Mesenchymal stem cell (in vitro differentiated cells and primary cell): Measurements from ENCODE around the gene XRCC5.
A peak's percentile ranks its signal among the peaks of the same experiment; 100 is the strongest.

Experiments
- DNase-seq: peaks from one replicate; pipeline ENCODE4 v3.0.0-alpha.2; 2013
- H2AFZ ChIP-seq: one replicate; pipeline ENCODE4 v1.6.1; 2013; ENCODE audit warnings: low read depth, mild to moderate bottlenecking, control low read depth, inconsistent platforms, low read length, moderate library complexity
- H2AK5ac ChIP-seq: 2 replicates; pipeline ENCODE4 v1.6.1; 2013; ENCODE audit warnings: low read length, moderate library complexity, mild to moderate bottlenecking, inconsistent platforms; ENCODE audit not compliant: severe bottlenecking
- H2BK120ac ChIP-seq: one replicate; pipeline ENCODE4 v1.6.1; 2013; ENCODE audit warnings: low read depth, mild to moderate bottlenecking, inconsistent platforms, low read length, moderate library complexity
- H2BK12ac ChIP-seq, 2 experiments: one replicate each; pipeline ENCODE4 v1.6.1; 2013; ENCODE audit warnings: inconsistent platforms in 2 of 2, low read length in 2 of 2, mild to moderate bottlenecking in 2 of 2, moderate library complexity in 2 of 2, control low read depth in 1 of 2
- H2BK15ac ChIP-seq: one replicate; pipeline ENCODE4 v1.6.1; 2013; ENCODE audit warnings: mild to moderate bottlenecking, low read depth, inconsistent platforms; ENCODE audit not compliant: poor library complexity, severe bottlenecking
- H2BK5ac ChIP-seq: 2 replicates; pipeline ENCODE4 v1.6.1; 2013; ENCODE audit warnings: low read depth, mild to moderate bottlenecking, low read length, control low read depth, inconsistent platforms; ENCODE audit not compliant: poor library complexity, severe bottlenecking
- H3K14ac ChIP-seq, 2 experiments: one replicate each; pipeline ENCODE4 v1.6.1; 2013; ENCODE audit warnings: inconsistent platforms in 2 of 2, low read length in 2 of 2, control low read depth in 1 of 2, mild to moderate bottlenecking in 1 of 2, moderate library complexity in 1 of 2
- H3K18ac ChIP-seq, 2 experiments: one replicate each; pipeline ENCODE4 v1.6.1; 2013; ENCODE audit warnings: inconsistent platforms in 2 of 2, low read length in 2 of 2, control low read depth in 1 of 2, low read depth in 1 of 2, mild to moderate bottlenecking in 1 of 2
- H3K23ac ChIP-seq, 2 experiments: one replicate each; pipeline ENCODE4 v1.6.1; 2013; ENCODE audit warnings: inconsistent platforms in 2 of 2, low read length in 2 of 2, mild to moderate bottlenecking in 2 of 2, moderate library complexity in 2 of 2, control low read depth in 1 of 2
- H3K27ac ChIP-seq: 2 replicates; pipeline ENCODE4 v1.5.1; 2013; ENCODE audit warnings: mild to moderate bottlenecking, moderate library complexity, low read length, control low read depth, inconsistent platforms; ENCODE audit not compliant: poor library complexity, severe bottlenecking
- H3K27me3 ChIP-seq, 2 experiments: 2 replicates each; pipeline versions ENCODE4 v1.6.1 to v1.7.0; 2013; ENCODE audit warnings: low read length in 2 of 2, mild to moderate bottlenecking in 2 of 2, moderate library complexity in 2 of 2, control low read depth in 1 of 2, inconsistent platforms in 1 of 2; ENCODE audit not compliant: control insufficient read depth in 1 of 2, insufficient read depth in 1 of 2
- H3K36me3 ChIP-seq, 2 experiments: 2 replicates each; pipeline versions ENCODE4 v1.6.1 to v1.7.0; 2013; ENCODE audit warnings: low read length in 2 of 2, control low read depth in 1 of 2, inconsistent platforms in 1 of 2, low read depth in 1 of 2, mild to moderate bottlenecking in 1 of 2; ENCODE audit not compliant: insufficient read depth in 2 of 2, control insufficient read depth in 1 of 2
- H3K4ac ChIP-seq, 2 experiments: one replicate each; pipeline ENCODE4 v1.6.1; 2013; ENCODE audit warnings: inconsistent platforms in 2 of 2, low read length in 2 of 2, mild to moderate bottlenecking in 2 of 2, moderate library complexity in 2 of 2, control low read depth in 1 of 2, low read depth in 1 of 2
- H3K4me1 ChIP-seq: 2 replicates; pipeline ENCODE4 v1.6.1; 2013; ENCODE audit warnings: low read depth, low read length, control low read depth; ENCODE audit not compliant: control insufficient read depth, insufficient read depth
- H3K4me2 ChIP-seq: 2 replicates; pipeline ENCODE4 v1.6.1; 2013; ENCODE audit warnings: low read length, mild to moderate bottlenecking, inconsistent platforms; ENCODE audit not compliant: poor library complexity, severe bottlenecking
- H3K4me3 ChIP-seq, 2 experiments: 2 replicates each; pipeline versions ENCODE4 v1.5.1 to v1.7.0; 2013; ENCODE audit warnings: low read length in 2 of 2, mild to moderate bottlenecking in 2 of 2, control low read depth in 1 of 2, low read depth in 1 of 2; ENCODE audit not compliant: insufficient read depth in 1 of 2
- H3K79me1 ChIP-seq: replicated peaks from 2 replicates; pipeline ENCODE4 v1.6.1; 2013; ENCODE audit warnings: mild to moderate bottlenecking, control low read depth, low read length, inconsistent platforms; ENCODE audit not compliant: poor library complexity, severe bottlenecking
- H3K9ac ChIP-seq: 2 replicates; pipeline ENCODE4 v1.7.0; 2013; ENCODE audit warnings: mild to moderate bottlenecking, low read length, moderate library complexity
- H3K9me3 ChIP-seq: 2 replicates; pipeline ENCODE4 v1.7.0; 2013; ENCODE audit warnings: mild to moderate bottlenecking, low read length; ENCODE audit not compliant: control insufficient read depth
- H4K8ac ChIP-seq: one replicate; pipeline ENCODE4 v1.6.1; 2013; ENCODE audit warnings: inconsistent platforms, mild to moderate bottlenecking, low read length, moderate library complexity
- H4K91ac ChIP-seq: one replicate; pipeline ENCODE4 v1.6.1; 2013; ENCODE audit warnings: mild to moderate bottlenecking, low read length, inconsistent platforms
- WGBS: methylation state at CpG from one replicate; pipeline ENCODE4 v1.1.7; 2013; ENCODE audit warnings: mixed read lengths; 5-methylcytosine and 5-hydroxymethylcytosine counted together

Gene XRCC5

DNA sequence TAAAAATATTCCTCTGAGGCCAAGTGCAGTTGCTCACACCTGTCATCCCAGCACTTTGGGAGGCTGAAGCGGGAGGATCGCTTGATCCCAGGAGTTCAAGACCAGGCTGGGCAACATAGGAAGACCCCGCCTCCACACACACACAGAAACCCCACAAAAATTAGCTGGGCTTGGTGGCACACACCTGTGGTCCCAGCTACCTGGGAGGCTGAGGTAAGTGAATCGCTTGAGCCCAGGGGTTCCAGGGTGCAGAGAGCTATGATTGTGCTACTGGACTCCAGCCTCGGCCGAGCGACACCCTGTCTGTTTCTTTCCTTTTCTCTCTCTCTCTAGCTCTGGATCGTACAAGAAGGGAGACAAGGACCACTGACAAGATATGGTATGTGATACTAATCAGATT, 1.8 kb upstream of the XRCC5 start:
- 83% methylated on average over 8 of the region's 8 CpGs for WGBS
- no peak overlapping the region for H2BK12ac ChIP-seq
- H2BK15ac ChIP-seq = no peak overlapping the region
- H3K27me3 ChIP-seq = peaks cover 0 to 3% of the 10 kb centered on the region in 2 experiments
- no peak overlapping the region for H3K14ac ChIP-seq
- H3K4ac ChIP-seq = peak overlapping the region in 1 of 2 experiments; percentile 17
- no peak overlapping the region for H2BK120ac ChIP-seq
- no peaks in the 10 kb centered on the region for H3K9me3 ChIP-seq
- no peaks in the 10 kb centered on the region for H3K79me1 ChIP-seq
- no peak for DNase-seq
- H3K18ac ChIP-seq = no peak overlapping the region
- H3K4me1 ChIP-seq = peaks cover 4% of the 10 kb centered on the region
- H4K8ac ChIP-seq = peak overlapping the region; percentile 29
- peak overlapping the region; percentile 43 for H3K4me2 ChIP-seq
- H4K91ac ChIP-seq = no peak overlapping the region
- H3K4me3 ChIP-seq = peak overlapping the region in 1 of 2 experiments; percentile 35
- H3K27ac ChIP-seq = no peak overlapping the region
- H2AFZ ChIP-seq = no peak overlapping the region
- no peak overlapping the region for H3K23ac ChIP-seq
- H2BK5ac ChIP-seq = no peak overlapping the region
- H3K36me3 ChIP-seq = peaks cover 0 to 20% of the 10 kb centered on the region in 2 experiments
- peak overlapping the region; percentile 98 for H3K9ac ChIP-seq
- no peak overlapping the region for H2AK5ac ChIP-seq

DNA sequence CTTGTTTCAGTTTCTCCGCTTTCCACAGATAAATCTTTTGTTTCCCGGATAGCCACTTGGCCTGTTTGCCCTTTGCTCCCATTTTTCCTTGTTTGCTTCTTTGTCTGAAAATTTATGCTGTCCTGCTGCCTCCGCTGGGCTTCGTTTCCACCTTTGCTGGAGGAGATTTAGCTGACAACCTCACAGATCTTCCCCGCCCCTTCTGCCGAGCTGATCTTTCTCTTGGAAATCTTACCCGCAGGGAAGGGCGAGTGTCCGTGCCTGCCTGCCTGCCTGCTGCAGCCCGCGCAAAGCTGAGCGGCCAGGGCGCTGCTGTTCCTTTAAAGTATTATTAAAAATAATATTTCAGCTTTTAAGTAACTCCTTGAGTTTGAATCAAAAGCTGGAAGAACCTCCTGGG, 1.4 kb upstream of the XRCC5 start:
- Histone ChIP-seq H2BK120ac (no peak overlapping the region), H2BK12ac (no peak overlapping the region), H4K8ac (peak overlapping the region; percentile 29), H3K9ac (peak overlapping the region; percentile 98), H3K36me3 (peaks cover 0 to 24% of the 10 kb centered on the region in 2 experiments), H3K23ac (no peak overlapping the region), H3K79me1 (no peaks in the 10 kb centered on the region), H3K4ac (peak overlapping the region in 1 of 2 experiments; percentile 17), H3K14ac (no peak overlapping the region), H3K27me3 (peaks cover 0 to 3% of the 10 kb centered on the region in 2 experiments), H2AFZ (peak overlapping the region; percentile 6), H4K91ac (no peak overlapping the region), H2BK15ac (no peak overlapping the region), H2BK5ac (no peak overlapping the region), H3K9me3 (no peaks in the 10 kb centered on the region), H3K27ac (no peak overlapping the region), H3K18ac (no peak overlapping the region), H3K4me1 (peaks cover 4% of the 10 kb centered on the region), H3K4me2 (peak overlapping the region; percentile 43), H2AK5ac (no peak overlapping the region), H3K4me3 (peak overlapping the region in 1 of 2 experiments; percentile 35)
- 31% methylated on average over 6 of the region's 13 CpGs for WGBS
- DNase-seq = peak; percentile 16

DNA sequence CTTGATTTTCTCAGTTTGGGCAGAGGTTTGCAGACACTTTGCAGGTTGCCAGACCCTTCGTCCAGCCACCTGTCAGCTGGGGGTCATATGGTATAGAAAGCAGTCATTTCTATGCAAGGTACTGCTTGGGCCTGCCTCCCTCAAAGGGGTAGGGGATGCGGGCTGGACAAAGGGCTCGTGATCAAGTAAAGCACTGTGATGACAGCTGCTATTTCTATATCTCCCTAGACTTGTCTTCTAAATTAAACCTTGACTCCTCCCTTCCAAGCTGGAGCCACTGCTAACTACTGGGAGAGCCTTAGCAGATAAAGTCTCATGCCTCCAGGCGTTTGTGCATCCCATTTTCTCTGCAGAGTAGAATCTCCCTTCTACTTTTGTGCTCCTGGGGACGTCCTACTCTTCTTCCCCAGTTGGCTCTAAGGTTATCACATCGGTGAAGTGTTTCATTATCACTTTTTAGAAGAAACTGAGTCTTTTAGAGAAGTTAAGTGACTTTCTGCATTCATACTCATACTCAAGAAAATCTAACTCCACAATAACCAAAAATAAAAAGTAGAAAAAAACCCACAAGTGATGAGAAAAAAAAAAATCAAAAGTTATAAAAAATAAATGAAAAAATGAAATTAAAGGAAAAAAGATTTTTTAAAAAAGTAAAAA, 710 bp upstream of the XRCC5 start:
- H3K27ac ChIP-seq = no peak overlapping the region
- H3K79me1 ChIP-seq = no peaks in the 10 kb centered on the region
- H3K9me3 ChIP-seq = no peaks in the 10 kb centered on the region
- H3K36me3 ChIP-seq = peaks cover 1 to 31% of the 10 kb centered on the region in 2 experiments
- peak overlapping the region in 1 of 2 experiments; percentile 77 for H3K4me3 ChIP-seq
- H2AK5ac ChIP-seq = peak overlapping the region; percentile 56
- H3K27me3 ChIP-seq = peaks cover 0 to 3% of the 10 kb centered on the region in 2 experiments
- peak overlapping the region; percentile 98 for H3K9ac ChIP-seq
- no peak overlapping the region for H3K23ac ChIP-seq
- H3K4me1 ChIP-seq = peaks cover 4% of the 10 kb centered on the region
- H2AFZ ChIP-seq = no peak overlapping the region
- H2BK12ac ChIP-seq = no peak overlapping the region
- DNase-seq = no peak
- H2BK5ac ChIP-seq = no peak overlapping the region
- H3K4ac ChIP-seq = peak overlapping the region in 1 of 2 experiments; percentile 70
- H3K14ac ChIP-seq = no peak overlapping the region
- peak overlapping the region; percentile 89 for H4K8ac ChIP-seq
- H3K4me2 ChIP-seq = peak overlapping the region; percentile 44
- H3K18ac ChIP-seq = no peak overlapping the region
- peak overlapping the region; percentile 30 for H2BK120ac ChIP-seq
- 49% methylated on average over 5 of the region's 6 CpGs for whole genome bisulfite sequencing
- no peak overlapping the region for H4K91ac ChIP-seq
- no peak overlapping the region for H2BK15ac ChIP-seq

DNA sequence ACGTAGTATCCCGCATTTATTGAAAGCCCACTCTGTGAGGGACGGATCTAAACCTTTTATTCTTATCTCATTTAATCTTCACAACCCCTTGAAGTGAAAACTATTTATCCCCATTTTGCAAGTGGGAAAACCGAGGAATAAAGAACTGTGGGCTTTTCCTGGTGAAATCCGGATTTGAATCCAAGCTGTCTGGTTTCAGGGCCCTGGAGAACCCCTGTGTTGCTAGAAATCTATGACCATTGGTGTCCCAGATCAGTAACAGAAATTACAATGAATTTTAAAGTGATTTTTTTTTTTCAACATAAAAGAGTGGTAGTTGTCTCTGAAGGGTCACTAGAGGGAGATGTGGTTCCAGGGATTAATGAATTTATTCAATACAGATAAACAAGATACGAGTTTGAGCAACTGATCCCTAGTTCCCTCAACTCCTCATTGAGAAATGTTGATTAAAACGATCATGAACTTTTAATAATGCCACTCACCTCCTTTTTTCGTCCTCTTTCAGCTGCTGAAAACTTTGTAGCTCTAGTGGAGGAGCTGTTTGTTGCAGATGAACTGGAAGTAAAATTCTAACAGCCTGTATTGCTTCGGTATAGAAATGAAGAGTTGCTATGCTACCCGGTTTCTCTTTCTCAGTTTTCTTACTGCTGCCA, 940 bp downstream of the XRCC5 start:
- peaks cover 8 to 42% of the 10 kb centered on the region in 2 experiments for H3K36me3 ChIP-seq
- no peak overlapping the region for H3K14ac ChIP-seq
- WGBS = 0% methylated on average over 4 of the region's 10 CpGs
- peaks cover 2% of the 10 kb centered on the region for H3K79me1 ChIP-seq
- H3K9me3 ChIP-seq = no peaks in the 10 kb centered on the region
- H3K23ac ChIP-seq = no peak overlapping the region
- H3K27me3 ChIP-seq = peaks cover 0 to 1% of the 10 kb centered on the region in 2 experiments
- H3K4me1 ChIP-seq = peaks cover 6% of the 10 kb centered on the region
- peak; percentile 78 for DNase-seq
- peak overlapping the region; percentile 98 for H3K9ac ChIP-seq
- H3K27ac ChIP-seq = peak overlapping the region; percentile 87
- H2AK5ac ChIP-seq = peak overlapping the region; percentile 82
- H2AFZ ChIP-seq = no peak overlapping the region
- H4K91ac ChIP-seq = no peak overlapping the region
- H2BK5ac ChIP-seq = no peak overlapping the region
- H2BK15ac ChIP-seq = no peak overlapping the region
- no peak overlapping the region for H3K18ac ChIP-seq
- no peak overlapping the region for H2BK12ac ChIP-seq
- H3K4me3 ChIP-seq = peak overlapping the region in 1 of 2 experiments; percentile 96
- H3K4ac ChIP-seq = no peak overlapping the region
- no peak overlapping the region for H2BK120ac ChIP-seq
- H3K4me2 ChIP-seq = peak overlapping the region; percentile 74
- no peak overlapping the region for H4K8ac ChIP-seq
